ENCODE results near the gene ARRDC5.

ARRDC5 gene

GRCh38 chr19:4879041-4879440 is 23.7 kb downstream of the ARRDC5 start:
- no peak for TF ChIP-seq CTCF (IDR thresholded peaks at IDR 0.05)
- H3K27me3 ChIP-seq (ENCODE audit: control insufficient read depth, insufficient read depth, low read length): no peaks in the 10 kb centered on the region
- H3K9me3 ChIP-seq (ENCODE audit: control insufficient read depth, low read length): no peaks in the 10 kb centered on the region
- H3K9ac ChIP-seq: no peak overlapping the region
- no peak overlapping the region for H3K27ac ChIP-seq
- no peaks in the 10 kb centered on the region for H3K79me2 ChIP-seq
- H3K4me3 ChIP-seq (ENCODE audit: low read depth, low read length): no peak overlapping the region
- no peaks in the 10 kb centered on the region for H3K36me3 ChIP-seq (ENCODE audit: control insufficient read depth, insufficient read depth, low read length)
- no peaks in the 10 kb centered on the region for H3K4me1 ChIP-seq
- no peak overlapping the region for H2AFZ ChIP-seq
- H3K4me2 ChIP-seq (ENCODE audit: low read length): no peak overlapping the region

- no peak overlapping the region for H3K4me2 ChIP-seq (ENCODE audit: low read length)
These were observed 24.2 kb downstream of the ARRDC5 start for GRCh38 chr19:4878491-4878968.

GRCh38 chr19:4877753-4878490 is 24.8 kb downstream of the ARRDC5 start:
- no peak for TF ChIP-seq CTCF (IDR thresholded peaks at IDR 0.05)
- H3K9ac ChIP-seq: no peak overlapping the region
- no peaks in the 10 kb centered on the region for H3K79me2 ChIP-seq
- H3K27ac ChIP-seq: no peak overlapping the region
- H3K4me2 ChIP-seq (ENCODE audit: low read length): no peak overlapping the region
- H3K27me3 ChIP-seq (ENCODE audit: control insufficient read depth, insufficient read depth, low read length): no peaks in the 10 kb centered on the region
- H3K4me1 ChIP-seq: no peaks in the 10 kb centered on the region
- H2AFZ ChIP-seq: no peak overlapping the region
- H3K36me3 ChIP-seq (ENCODE audit: control insufficient read depth, insufficient read depth, low read length): no peaks in the 10 kb centered on the region
- H3K9me3 ChIP-seq (ENCODE audit: control insufficient read depth, low read length): no peaks in the 10 kb centered on the region
- H3K4me3 ChIP-seq (ENCODE audit: low read depth, low read length): no peak overlapping the region

More at GRCh38 chr19:4878491-4878968, 24.2 kb downstream of the ARRDC5 start:
- no peak overlapping the region for H3K4me3 ChIP-seq (ENCODE audit: low read depth, low read length)
- no peak overlapping the region for H3K9ac ChIP-seq
- no peaks in the 10 kb centered on the region for H3K79me2 ChIP-seq
- no peaks in the 10 kb centered on the region for H3K36me3 ChIP-seq (ENCODE audit: control insufficient read depth, insufficient read depth, low read length)
- H3K4me1 ChIP-seq: no peaks in the 10 kb centered on the region
- no peaks in the 10 kb centered on the region for H3K9me3 ChIP-seq (ENCODE audit: control insufficient read depth, low read length)
- H2AFZ ChIP-seq: no peak overlapping the region
- no peak for TF ChIP-seq CTCF (IDR thresholded peaks at IDR 0.05)
- no peaks in the 10 kb centered on the region for H3K27me3 ChIP-seq (ENCODE audit: control insufficient read depth, insufficient read depth, low read length)
- no peak overlapping the region for H3K27ac ChIP-seq

GRCh38 chr19:4873930-4874329 is 28.8 kb downstream of the ARRDC5 start:
- Histone ChIP-seq H3K79me2 (no peaks in the 10 kb centered on the region), H3K9ac (no peak overlapping the region), H3K4me1 (no peaks in the 10 kb centered on the region), H3K27me3 (ENCODE audit: control insufficient read depth, insufficient read depth, low read length) (no peaks in the 10 kb centered on the region), H2AFZ (no peak overlapping the region), H3K36me3 (ENCODE audit: control insufficient read depth, insufficient read depth, low read length) (no peaks in the 10 kb centered on the region), H3K27ac (no peak overlapping the region), H3K4me3 (ENCODE audit: low read depth, low read length) (no peak overlapping the region), H3K4me2 (ENCODE audit: low read length) (no peak overlapping the region), H3K9me3 (ENCODE audit: control insufficient read depth, low read length) (no peaks in the 10 kb centered on the region)
- no peak for TF ChIP-seq CTCF (IDR thresholded peaks at IDR 0.05)

- H3K9me3 ChIP-seq (ENCODE audit: control insufficient read depth, low read length): no peaks in the 10 kb centered on the region
- no peaks in the 10 kb centered on the region for H3K79me2 ChIP-seq
- no peak overlapping the region for H2AFZ ChIP-seq
- H3K4me3 ChIP-seq (ENCODE audit: low read depth, low read length): no peak overlapping the region
- no peak for TF ChIP-seq CTCF (IDR thresholded peaks at IDR 0.05)
- H3K4me2 ChIP-seq (ENCODE audit: low read length): no peak overlapping the region
- H3K27ac ChIP-seq: no peak overlapping the region
- no peaks in the 10 kb centered on the region for H3K27me3 ChIP-seq (ENCODE audit: control insufficient read depth, insufficient read depth, low read length)
- H3K4me1 ChIP-seq: peaks cover 2% of the 10 kb centered on the region
- H3K9ac ChIP-seq: no peak overlapping the region
- H3K36me3 ChIP-seq (ENCODE audit: control insufficient read depth, insufficient read depth, low read length): no peaks in the 10 kb centered on the region
These were observed 31.0 kb downstream of the ARRDC5 start for GRCh38 chr19:4871711-4872110.
